B cell (primary cell): ENCODE data around the gene INSIG1. TPM values are rescaled to one million over a fixed set of nuclear protein-coding genes. Genes with fewer than 3 reads are reported as not detected.

Source experiments
- ATAC-seq: fragments of 200-7000 bp; cut with Tn5 transposase; one replicate; pipeline ENCODE4 v1.10.0; 2021; ENCODE audit warnings: low read depth, mild to moderate bottlenecking, moderate number of reproducible peaks, moderate library complexity
- CTCF ChIA-PET: fragments of 350-600 bp; sonication (Branson Sonifier 250); formaldehyde crosslinking; loops from one replicate; lab custom pipeline; 2021; ENCODE audit warnings: antibody characterized with exemption, inconsistent platforms; lab: Charles Lee
- POLR2A ChIA-PET: fragments of 350-600 bp; sonication (Branson Sonifier 250); formaldehyde crosslinking; loops from one replicate; lab custom pipeline; 2021; ENCODE audit warnings: antibody characterized with exemption; lab: Charles Lee
- DNase-seq: peaks from one replicate; pipeline ENCODE4 v3.0.0; 2013
- H2AFZ ChIP-seq: 2 replicates; pipeline ENCODE4 v1.6.1; 2012; ENCODE audit warnings: mild to moderate bottlenecking, low read depth, low read length; ENCODE audit not compliant: insufficient read depth, poor library complexity, severe bottlenecking
- H3K27ac ChIP-seq, 2 donors: 1 replicate in 1 of 2; 2 replicates in 1 of 2; pipeline ENCODE4 v1.5.1; 2012 to 2013; ENCODE audit warnings: low read length in 2 of 2, mild to moderate bottlenecking in 2 of 2, moderate library complexity in 1 of 2
- H3K27me3 ChIP-seq, 4 experiments: fragments of 200-600 bp in 1 of 4; sonication (generic) in 1 of 4; replicated peaks in 1 of 4; 1 replicate in 2 of 4; 2 replicates in 2 of 4; pipeline versions ENCODE4 v1.6.1 to v1.7.0; 2013 to 2016; ENCODE audit warnings: low read length in 3 of 4, mild to moderate bottlenecking in 2 of 4, mixed read lengths in 1 of 4, moderate library complexity in 1 of 4; ENCODE audit not compliant: insufficient read depth in 4 of 4, control insufficient read depth in 3 of 4; ENCODE audit errors: control extremely low read depth in 1 of 4
- H3K36me3 ChIP-seq, 2 experiments: replicated peaks in 1 of 2; 1 replicate in 1 of 2; 2 replicates in 1 of 2; pipeline versions ENCODE4 v1.6.1 to v1.7.1; 2013; ENCODE audit warnings: low read length in 1 of 2; ENCODE audit not compliant: insufficient read depth in 2 of 2, control insufficient read depth in 1 of 2; ENCODE audit errors: control extremely low read depth in 1 of 2, extremely low read depth in 1 of 2
- H3K4me1 ChIP-seq, 2 donors: fragments of 200-600 bp in 1 of 2; sonication (generic) in 1 of 2; 1 replicate in 1 of 2; 2 replicates in 1 of 2; pipeline versions ENCODE4 v1.5.1 to v1.6.1; 2013 to 2017; ENCODE audit warnings: low read length in 2 of 2; ENCODE audit not compliant: control insufficient read depth in 2 of 2, insufficient read depth in 2 of 2
- H3K4me2 ChIP-seq: replicated peaks from 2 replicates; pipeline ENCODE3; 2012; ENCODE audit warnings: mild to moderate bottlenecking, low read depth, low read length; ENCODE audit not compliant: poor library complexity, severe bottlenecking
- H3K4me3 ChIP-seq, 5 experiments: fragments of 200-600 bp in 1 of 5; sonication (generic) in 1 of 5; 1 replicate in 3 of 5; 2 replicates in 2 of 5; pipeline versions ENCODE4 v1.5.1 to v1.7.0; 2011 to 2016; ENCODE audit warnings: low read length in 4 of 5, mild to moderate bottlenecking in 4 of 5, low read depth in 2 of 5, control low read depth in 1 of 5, moderate library complexity in 1 of 5; ENCODE audit not compliant: insufficient read depth in 1 of 5; ENCODE audit errors: control extremely low read depth in 1 of 5, extremely low read depth in 1 of 5
- H3K79me2 ChIP-seq: fragments of 200-600 bp; sonication (generic); one replicate; pipeline ENCODE4 v1.6.0; 2016; ENCODE audit warnings: low read length; ENCODE audit not compliant: control insufficient read depth, insufficient read depth
- H3K9ac ChIP-seq: fragments of 200-600 bp; sonication (generic); 2 replicates; pipeline ENCODE4 v1.6.1; 2017; ENCODE audit warnings: mild to moderate bottlenecking, low read length, moderate library complexity
- H3K9me3 ChIP-seq, 3 donors: one replicate each; pipeline versions ENCODE4 v1.6.1 to v1.7.1; 2013; ENCODE audit warnings: low read length in 2 of 3; ENCODE audit not compliant: control insufficient read depth in 2 of 3, insufficient read depth in 1 of 3; ENCODE audit errors: control extremely low read depth in 1 of 3
- H4K20me1 ChIP-seq: 2 replicates; pipeline ENCODE4 v1.6.0; 2012; ENCODE audit warnings: mild to moderate bottlenecking, low read length; ENCODE audit not compliant: insufficient read depth, control insufficient read depth, poor library complexity, severe bottlenecking
- H3K27ac Mint-ChIP-seq: one replicate; pipeline ENCODE4 v1.8.0; 2021; ENCODE audit warnings: mixed read lengths
- H3K27me3 Mint-ChIP-seq: one replicate; pipeline ENCODE4 v1.8.0; 2021; ENCODE audit warnings: mixed read lengths
- H3K4me1 Mint-ChIP-seq: one replicate; pipeline ENCODE4 v1.8.0; 2021; ENCODE audit warnings: mixed read lengths
- H3K4me3 Mint-ChIP-seq: one replicate; pipeline ENCODE4 v1.8.0; 2021; ENCODE audit warnings: mixed read lengths
- H3K9me3 Mint-ChIP-seq: one replicate; pipeline ENCODE4 v1.8.0; 2022; ENCODE audit warnings: mixed read lengths; ENCODE audit not compliant: insufficient read depth
- EZH2 ChIP-seq: IDR thresholded peaks from 2 replicates; pipeline ENCODE4 v1.6.1; 2012; ENCODE audit warnings: borderline replicate concordance, low read depth, mild to moderate bottlenecking, moderate library complexity, low read length; ENCODE audit not compliant: insufficient read depth, poor library complexity, severe bottlenecking
- WGBS: methylation state at CpG from one replicate; pipeline ENCODE4 v1.1.5; 2013; ENCODE audit warnings: missing lambda C conversion rate; ENCODE audit not compliant: insufficient coverage; 5-methylcytosine and 5-hydroxymethylcytosine counted together
- intact Hi-C: fragments of 100-400 bp; cut with micrococcal nuclease; formaldehyde crosslinking; loops from one replicate; pipeline ENCODE4 v1.10.0; 2022
- polyA plus RNA-seq: library from polyadenylated mRNA; depleted of rRNA; stranded (reverse); fragments of >200 nt; gene quantifications from 2 replicates; pipeline ENCODE4 v1.2.3, GENCODE V29; 2012
- total RNA-seq, 2 donors: library from RNA; stranded (reverse); fragments of 120-200 nt in 1 of 2; gene quantifications; 1 replicate in 1 of 2; 2 replicates in 1 of 2; pipeline versions ENCODE4 v1.2.3 to v1.2.4, GENCODE V29; 2013 to 2022
- TF ChIP-seq, protein P1 (sequence below): fragments of 200-600 bp; IDR thresholded peaks from one replicate; pipeline ENCODE4 v1.8.0; 2022; ENCODE audit warnings: antibody characterized with exemption, mild to moderate bottlenecking

The INSIG1 gene
- total and polyA plus RNA-seq, 2 donors (not counting 1 experiment from before 2014, with no cell fraction given), result 32.2 to 56.2 TPM

DNA sequence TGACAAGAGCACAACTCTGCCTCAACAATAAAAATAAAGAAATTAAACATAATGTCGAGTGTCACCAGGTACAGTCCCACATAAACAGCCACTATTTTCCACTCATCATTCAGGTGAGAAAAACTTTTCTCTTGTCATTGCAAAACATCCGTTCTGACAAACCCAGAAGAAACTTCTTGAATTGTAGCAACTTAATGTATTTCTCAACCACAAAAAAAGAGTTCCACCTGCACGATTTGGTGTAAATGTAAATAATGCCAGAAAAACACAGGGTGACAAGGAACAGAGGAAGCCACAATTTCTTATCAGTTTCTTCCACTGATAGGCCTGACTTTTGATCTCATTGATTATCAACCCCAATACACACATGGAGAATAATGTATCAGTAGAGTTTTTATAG is 26.8 kb upstream of the INSIG1 start:
- no peaks in the 10 kb centered on the region for H3K4me1 Mint-ChIP-seq
- CTCF ChIA-PET, result no interaction called here

DNA sequence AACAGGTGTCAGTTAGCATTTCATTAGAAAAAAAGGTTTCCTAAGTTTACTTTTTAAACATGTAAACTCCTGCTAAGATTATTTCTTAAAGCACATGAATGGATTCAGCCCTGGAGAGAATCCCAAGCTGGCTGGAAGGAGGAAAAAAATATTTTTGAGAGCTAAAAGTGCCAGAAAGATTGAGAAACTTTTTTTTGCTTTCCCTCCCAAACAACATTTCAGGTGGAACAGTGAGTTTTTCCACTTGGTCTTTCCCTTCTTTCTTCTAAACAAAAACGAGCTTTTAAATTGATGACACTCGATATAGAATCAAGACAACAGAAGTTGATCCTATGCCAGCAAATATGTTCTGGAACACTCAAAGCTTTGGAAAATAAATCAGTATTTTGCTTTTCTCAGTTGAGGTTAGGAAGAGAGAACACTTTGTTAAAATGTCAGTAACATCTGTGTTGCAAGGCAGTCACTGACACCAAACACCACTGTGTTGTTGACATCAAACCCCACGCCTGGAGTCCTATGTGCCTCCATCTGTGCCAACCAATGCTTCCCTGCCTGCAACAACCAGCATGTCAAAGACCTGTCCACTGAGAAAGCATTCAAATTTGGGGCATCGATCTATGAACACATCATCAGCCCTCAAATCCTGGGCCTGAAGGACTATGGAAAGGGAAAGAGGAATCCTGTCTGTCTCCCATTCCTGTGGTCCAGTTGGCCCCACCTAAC is 22.9 kb upstream of the INSIG1 start:
- no peak overlapping the region for H3K9ac ChIP-seq
- Mint-ChIP-seq H3K27me3 (peaks cover 28% of the 10 kb centered on the region), H3K27ac (no peak overlapping the region)

More for the DNA sequence above, 26.8 kb upstream of the INSIG1 start:
- Histone ChIP-seq H3K4me3 (no peak overlapping the region), H3K9ac (no peak overlapping the region), H3K79me2 (no peaks in the 10 kb centered on the region), H3K4me1 (no peaks in the 10 kb centered on the region), H3K27me3 (peaks cover 0 to 2% (median 1%) of the 10 kb centered on the region in 4 experiments), H3K27ac (no peak overlapping the region), H4K20me1 (no peaks in the 10 kb centered on the region), H3K4me2 (no peak overlapping the region), H3K36me3 (no peaks in the 10 kb centered on the region), H2AFZ (no peak overlapping the region), H3K9me3 (peaks cover 0 to 7% (median 0%) of the 10 kb centered on the region in 3 donors)
- no CpG with 5 or more reads among the region's 3 CpGs for WGBS
- TF ChIP-seq, protein P1, sequence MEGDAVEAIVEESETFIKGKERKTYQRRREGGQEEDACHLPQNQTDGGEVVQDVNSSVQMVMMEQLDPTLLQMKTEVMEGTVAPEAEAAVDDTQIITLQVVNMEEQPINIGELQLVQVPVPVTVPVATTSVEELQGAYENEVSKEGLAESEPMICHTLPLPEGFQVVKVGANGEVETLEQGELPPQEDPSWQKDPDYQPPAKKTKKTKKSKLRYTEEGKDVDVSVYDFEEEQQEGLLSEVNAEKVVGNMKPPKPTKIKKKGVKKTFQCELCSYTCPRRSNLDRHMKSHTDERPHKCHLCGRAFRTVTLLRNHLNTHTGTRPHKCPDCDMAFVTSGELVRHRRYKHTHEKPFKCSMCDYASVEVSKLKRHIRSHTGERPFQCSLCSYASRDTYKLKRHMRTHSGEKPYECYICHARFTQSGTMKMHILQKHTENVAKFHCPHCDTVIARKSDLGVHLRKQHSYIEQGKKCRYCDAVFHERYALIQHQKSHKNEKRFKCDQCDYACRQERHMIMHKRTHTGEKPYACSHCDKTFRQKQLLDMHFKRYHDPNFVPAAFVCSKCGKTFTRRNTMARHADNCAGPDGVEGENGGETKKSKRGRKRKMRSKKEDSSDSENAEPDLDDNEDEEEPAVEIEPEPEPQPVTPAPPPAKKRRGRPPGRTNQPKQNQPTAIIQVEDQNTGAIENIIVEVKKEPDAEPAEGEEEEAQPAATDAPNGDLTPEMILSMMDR, result no peak
- no peak for TF ChIP-seq EZH2
- Mint-ChIP-seq H3K27ac (no peak overlapping the region), H3K27me3 (peaks cover 22% of the 10 kb centered on the region), H3K9me3 (no peaks in the 10 kb centered on the region), H3K4me3 (no peak overlapping the region)
- ATAC-seq (no peak), DNase-seq (no peak)
- POLR2A ChIA-PET, result no interaction called here
- intact Hi-C loops, result no loop called here

More for the DNA sequence above, 22.9 kb upstream of the INSIG1 start:
- H3K36me3 ChIP-seq, result no peaks in the 10 kb centered on the region
- H2AFZ ChIP-seq, result no peak overlapping the region
- peaks cover 0 to 2% (median 0%) of the 10 kb centered on the region in 4 experiments for H3K27me3 ChIP-seq
- ChIA-PET POLR2A (no interaction called here), CTCF (no interaction called here)
- TF ChIP-seq EZH2, result no peak
- TF ChIP-seq, protein P1, result no peak
- H3K9me3 Mint-ChIP-seq, result no peaks in the 10 kb centered on the region
- ATAC-seq (no peak), DNase-seq (no peak)
- H3K4me1 Mint-ChIP-seq, result no peaks in the 10 kb centered on the region
- intact Hi-C loops, result no loop called here
- H3K4me2 ChIP-seq, result no peak overlapping the region
- H3K4me3 Mint-ChIP-seq, result no peak overlapping the region
- no peaks in the 10 kb centered on the region for H3K79me2 ChIP-seq
- no peaks in the 10 kb centered on the region for H3K4me1 ChIP-seq
- WGBS, result 40% methylated on average over 1 of the region's 4 CpGs
- H3K27ac ChIP-seq, result no peak overlapping the region
- no peaks in the 10 kb centered on the region for H4K20me1 ChIP-seq
- H3K4me3 ChIP-seq, result no peak overlapping the region
- no peaks in the 10 kb centered on the region for H3K9me3 ChIP-seq
